Measurements from ENCODE around the gene ABLIM1.

Gene ABLIM1

DNA sequence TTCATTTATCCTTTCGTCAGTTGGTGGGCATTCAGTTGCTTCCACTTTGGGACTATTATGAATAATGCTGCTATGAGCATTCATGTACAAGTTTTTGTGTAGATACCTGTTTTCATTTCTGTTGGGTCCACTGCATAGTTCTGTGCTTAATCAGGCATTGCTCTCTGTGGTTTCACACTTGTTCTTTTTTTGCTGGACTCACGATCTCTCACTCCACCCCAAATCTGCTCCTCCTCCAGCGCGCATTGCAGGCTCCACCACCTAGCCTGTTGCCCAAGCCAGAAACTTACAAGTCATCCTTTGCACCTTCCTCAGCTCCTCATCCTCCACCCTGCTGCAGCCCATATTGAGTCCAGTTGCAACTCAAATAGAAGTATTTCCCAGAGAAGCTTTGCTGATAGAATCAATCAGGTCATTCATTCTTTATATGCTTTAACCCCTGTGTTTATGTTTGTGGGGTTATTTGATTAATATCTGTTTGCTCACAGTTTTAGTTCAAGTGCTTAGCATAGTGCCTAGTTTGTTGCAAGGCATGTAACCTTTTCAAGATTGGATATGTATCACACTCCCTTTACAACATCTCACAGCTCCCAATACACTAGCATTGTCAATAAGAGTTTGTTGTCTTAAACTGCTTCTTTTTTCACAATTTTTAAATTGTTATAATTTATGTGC lies 237.1 kb downstream of the ABLIM1 start:
- TF ChIP-seq GATA2 (IDR thresholded peaks at IDR 0.05; ENCODE audit: low read depth, low read length) (no peak), GATA3 (IDR thresholded peaks at IDR 0.05; ENCODE audit: low read depth, low read length) (no peak)

DNA sequence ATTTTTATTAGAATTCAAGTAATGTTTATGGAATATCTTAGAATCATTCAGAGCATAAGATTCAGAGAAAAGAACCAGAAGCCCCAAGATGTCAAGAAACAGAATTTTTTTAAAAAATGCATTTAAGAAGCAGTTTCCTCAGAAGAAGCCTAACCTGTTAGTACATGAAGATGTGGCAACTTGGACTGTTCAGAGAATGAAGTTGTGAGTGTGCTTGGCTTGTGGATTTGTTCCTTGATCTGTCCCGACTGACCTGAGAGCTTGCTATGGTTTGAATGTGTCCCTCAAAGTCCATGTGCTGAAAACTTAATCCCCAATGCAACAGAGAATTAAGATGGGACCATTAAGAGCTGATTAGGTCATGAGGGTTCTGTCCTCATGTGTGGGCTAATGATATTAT lies 240.0 kb downstream of the ABLIM1 start:
- TF ChIP-seq GATA3 (IDR thresholded peaks at IDR 0.05; ENCODE audit: low read depth, low read length) (no peak), GATA2 (IDR thresholded peaks at IDR 0.05; ENCODE audit: low read depth, low read length) (no peak)

DNA sequence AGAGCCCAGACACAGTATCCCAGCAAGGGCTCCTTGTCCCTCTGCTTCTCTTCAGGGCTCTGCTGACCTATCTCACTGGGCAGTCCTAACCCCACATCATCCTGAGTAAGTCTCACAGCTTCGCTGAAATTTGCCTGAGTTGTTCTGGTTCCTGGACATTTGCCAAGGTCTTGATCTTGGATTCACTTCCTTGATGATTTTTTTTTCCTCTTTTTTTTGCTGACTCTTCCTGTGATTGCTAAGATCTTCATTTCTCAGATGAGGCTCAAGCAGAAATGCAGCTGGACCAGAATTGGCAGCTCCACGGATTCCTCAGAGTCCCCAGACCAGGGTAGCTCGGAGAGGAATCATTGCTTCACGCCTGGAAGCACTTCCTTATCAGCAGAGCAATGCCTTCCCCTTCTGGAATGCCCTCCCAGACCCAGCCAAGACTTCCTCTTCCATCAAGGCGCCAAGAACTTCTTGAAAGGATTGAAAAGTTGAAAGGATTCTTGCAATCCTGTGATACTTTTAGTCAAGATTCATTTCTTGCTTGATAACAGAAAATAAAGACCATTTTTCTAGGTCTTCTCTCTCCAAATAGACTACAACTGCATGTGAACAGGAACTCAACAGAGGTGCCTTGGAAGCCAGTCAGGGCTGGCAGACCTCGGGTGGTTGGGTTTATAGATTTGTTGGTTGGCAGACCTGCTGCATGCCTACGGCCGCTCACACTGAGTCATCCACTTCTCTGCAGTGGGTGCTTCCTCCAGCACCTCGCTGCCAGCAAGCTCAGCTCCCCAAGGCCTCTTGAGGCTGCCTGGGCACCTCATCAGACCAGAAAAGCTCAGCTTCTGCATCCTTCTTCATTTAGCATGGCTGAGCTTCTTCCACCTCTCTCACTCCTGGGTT lies 244.9 kb downstream of the ABLIM1 start:
- TF ChIP-seq GATA3 (IDR thresholded peaks at IDR 0.05; ENCODE audit: low read depth, low read length) (no peak), GATA2 (IDR thresholded peaks at IDR 0.05; ENCODE audit: low read depth, low read length) (no peak)

DNA sequence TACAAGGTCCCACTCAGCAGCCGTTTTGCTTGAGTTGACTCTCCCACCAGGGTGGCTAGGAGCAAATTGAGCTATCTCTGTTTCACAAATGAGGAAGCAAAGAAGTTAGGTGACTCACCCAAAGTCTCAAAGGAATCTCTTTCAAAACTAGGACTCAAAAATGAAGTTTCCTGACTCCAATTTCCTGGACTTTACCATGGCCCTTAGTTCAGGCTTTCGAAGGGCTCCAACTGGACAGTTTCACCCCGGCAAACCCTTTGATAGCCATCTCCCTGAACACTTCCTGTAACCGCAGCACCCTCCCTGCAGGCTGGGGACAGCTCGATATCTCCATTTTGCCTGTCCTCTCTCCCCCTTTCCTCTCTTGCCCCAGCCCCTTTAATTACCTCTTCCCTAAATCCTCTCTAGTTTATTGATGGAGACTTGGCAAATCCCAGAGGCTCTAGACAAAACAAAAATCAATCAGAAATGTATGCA lies 249.1 kb downstream of the ABLIM1 start:
- no peak for TF ChIP-seq GATA3 (IDR thresholded peaks at IDR 0.05; ENCODE audit: low read depth, low read length)
- TF ChIP-seq GATA2 (IDR thresholded peaks at IDR 0.05; ENCODE audit: low read depth, low read length), result peak; percentile 62

DNA sequence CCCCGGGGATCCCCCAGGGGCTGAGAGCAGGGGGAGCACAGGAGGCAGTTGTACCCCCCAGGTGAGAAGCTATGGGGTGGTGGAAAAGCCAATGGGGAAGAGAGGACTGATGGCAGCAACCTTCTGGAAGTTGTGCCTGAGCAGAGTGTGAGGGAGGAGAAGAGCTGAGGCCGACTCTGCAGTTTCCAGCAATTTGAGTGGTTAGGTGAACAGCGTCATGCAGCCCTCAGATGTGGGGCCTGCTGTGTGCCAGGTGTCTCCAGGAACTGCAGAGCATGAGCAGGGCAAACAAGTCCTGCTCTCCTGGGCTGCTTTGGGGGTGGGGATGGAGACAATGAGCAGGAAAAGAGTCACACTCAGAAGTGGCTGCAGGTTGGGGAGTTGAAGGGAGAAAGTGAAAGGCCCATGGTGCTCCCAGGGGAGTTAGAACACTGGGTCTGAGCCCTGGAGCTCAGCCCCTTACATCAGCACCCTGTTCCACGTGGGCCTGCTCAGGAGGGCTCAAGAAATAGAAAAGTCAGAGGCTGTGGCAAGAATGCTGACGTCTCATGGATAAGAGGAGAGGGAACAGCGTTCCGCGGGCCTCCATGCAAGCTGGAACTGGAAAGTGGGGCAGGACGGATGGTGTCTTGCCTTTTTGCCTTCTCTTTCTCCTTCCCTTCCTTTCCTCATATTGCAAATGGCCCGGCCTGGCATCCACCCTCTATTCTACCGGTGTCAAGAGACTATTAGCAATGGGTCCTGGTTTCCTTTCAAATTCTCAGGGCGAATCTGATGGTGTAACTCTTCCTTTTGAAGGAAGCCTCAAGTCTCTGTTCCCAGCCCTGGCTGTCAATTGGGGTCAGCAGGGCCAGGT lies 249.7 kb downstream of the ABLIM1 start:
- no peak for TF ChIP-seq GATA3 (IDR thresholded peaks at IDR 0.05; ENCODE audit: low read depth, low read length)
- no peak for TF ChIP-seq GATA2 (IDR thresholded peaks at IDR 0.05; ENCODE audit: low read depth, low read length)

DNA sequence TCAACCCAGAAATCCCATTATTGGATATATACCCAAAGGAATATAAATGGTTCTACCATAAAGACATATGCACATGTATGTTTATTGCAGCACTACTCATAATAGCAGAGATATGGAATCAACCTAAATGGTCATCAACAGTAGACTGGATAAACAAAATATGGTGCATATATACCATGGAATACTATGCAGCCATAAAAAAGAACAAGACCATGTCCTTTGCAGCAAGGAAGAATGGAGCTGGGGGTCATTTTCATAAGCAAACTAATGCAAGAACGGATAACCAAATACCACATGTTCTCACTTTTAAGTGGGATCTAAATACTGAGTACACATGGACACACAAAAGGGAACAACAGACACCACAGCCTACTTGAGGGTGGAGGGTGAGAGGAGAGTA lies 251.6 kb downstream of the ABLIM1 start:
- TF ChIP-seq GATA3 (IDR thresholded peaks at IDR 0.05; ENCODE audit: low read depth, low read length), result no peak
- no peak for TF ChIP-seq GATA2 (IDR thresholded peaks at IDR 0.05; ENCODE audit: low read depth, low read length)

DNA sequence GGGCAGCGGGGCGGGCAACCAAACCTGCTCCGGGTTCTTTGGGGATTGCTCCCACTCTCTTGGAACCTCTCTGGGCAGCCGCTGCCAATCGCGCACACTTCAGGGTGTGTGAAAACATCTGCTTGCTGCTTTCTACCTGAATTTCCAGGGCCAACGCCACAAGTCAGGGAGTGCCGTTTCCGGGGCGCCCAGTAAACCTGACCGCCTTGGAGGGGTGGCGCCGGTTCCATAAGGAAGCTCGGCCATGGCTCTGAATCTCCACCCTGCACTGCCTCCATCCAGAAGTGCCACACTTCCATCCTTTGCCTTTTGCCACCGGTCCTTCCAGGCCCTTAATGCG lies 253.1 kb downstream of the ABLIM1 start:
- no peak for TF ChIP-seq GATA2 (IDR thresholded peaks at IDR 0.05; ENCODE audit: low read depth, low read length)
- no peak for TF ChIP-seq GATA3 (IDR thresholded peaks at IDR 0.05; ENCODE audit: low read depth, low read length)

DNA sequence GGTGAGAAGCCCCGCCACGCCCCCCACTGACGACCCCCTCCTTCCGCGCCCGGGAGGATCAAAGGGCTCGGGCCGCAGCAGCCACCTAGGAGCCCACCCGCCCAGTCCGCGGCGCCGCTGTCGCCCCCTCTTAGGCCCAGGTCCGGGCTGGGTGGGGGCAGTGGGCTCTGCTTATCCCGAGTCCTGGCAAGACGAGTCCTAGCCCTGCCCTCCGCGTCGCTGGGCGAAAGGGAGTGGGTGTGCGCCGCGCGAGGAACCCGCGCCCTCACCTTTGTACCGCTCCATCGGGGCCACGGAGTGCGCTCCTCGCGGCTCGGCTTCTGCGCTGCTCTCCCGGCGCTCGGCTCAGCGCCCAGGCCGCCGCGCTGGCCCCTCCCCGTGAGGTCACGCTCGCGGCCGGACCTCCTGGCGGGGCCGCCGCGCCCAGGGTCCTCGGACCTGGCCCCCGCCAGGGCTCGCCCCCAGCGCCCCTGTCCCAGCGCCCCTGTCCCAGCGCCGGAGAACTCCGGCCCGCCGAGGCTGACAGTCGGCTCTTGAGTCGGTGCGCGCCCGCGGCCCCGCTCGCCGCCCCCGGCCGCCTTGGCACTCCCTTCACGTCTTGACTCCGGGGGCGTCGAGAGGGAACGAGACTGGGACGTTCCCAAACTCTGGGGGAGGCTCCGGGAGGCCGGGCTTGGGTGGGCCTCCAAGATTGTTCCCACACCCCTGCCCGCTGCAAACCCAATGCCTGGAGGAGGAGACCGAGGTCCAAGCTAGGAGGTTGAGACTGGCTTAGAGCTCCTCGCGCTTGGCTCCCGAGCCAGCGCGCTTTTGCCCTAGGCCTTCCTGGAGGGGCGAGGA lies 253.7 kb downstream of the ABLIM1 start, which contains the start of gene AFAP1L2:
AFAP1L2 (minus strand) TSS at position 332 of the 840 bp plus-strand sequence; CDS start at position 285, 47 bp downstream.
- TF ChIP-seq GATA3 (IDR thresholded peaks at IDR 0.05; ENCODE audit: low read depth, low read length), result no peak
- TF ChIP-seq GATA2 (IDR thresholded peaks at IDR 0.05; ENCODE audit: low read depth, low read length), result no peak

DNA sequence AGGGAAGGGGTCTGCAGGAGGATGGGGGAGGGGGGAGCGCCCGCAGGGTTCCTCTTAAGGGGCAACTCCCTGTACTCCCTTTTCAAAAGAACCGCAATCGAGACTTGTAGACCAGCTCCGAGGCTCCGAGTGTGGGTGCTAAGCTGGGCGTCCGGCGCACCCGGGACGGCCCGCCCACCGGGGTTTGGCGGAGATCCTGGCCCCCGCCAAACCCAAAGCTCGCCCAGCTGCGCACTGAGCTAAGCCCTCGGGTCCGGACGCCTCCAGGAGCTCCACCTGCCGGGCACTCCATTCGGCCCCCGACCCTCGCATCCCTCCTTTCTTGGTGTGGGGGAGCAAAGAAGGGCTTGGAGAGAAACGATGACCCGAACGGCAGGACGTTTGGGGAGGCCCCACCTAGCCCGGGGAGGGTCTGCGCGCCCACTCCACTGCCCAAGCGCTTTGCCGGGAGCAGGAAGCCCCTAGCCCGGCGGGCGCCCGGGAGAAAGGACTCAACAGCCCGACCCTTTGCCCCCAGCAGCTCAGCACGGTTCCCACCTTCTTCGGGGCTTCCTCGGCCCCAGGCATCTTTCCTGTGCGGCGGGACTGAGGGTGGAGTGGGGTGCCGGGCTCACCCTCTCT lies 254.4 kb downstream of the ABLIM1 start:
- no peak for TF ChIP-seq GATA2 (IDR thresholded peaks at IDR 0.05; ENCODE audit: low read depth, low read length)
- TF ChIP-seq GATA3 (IDR thresholded peaks at IDR 0.05; ENCODE audit: low read depth, low read length), result no peak

DNA sequence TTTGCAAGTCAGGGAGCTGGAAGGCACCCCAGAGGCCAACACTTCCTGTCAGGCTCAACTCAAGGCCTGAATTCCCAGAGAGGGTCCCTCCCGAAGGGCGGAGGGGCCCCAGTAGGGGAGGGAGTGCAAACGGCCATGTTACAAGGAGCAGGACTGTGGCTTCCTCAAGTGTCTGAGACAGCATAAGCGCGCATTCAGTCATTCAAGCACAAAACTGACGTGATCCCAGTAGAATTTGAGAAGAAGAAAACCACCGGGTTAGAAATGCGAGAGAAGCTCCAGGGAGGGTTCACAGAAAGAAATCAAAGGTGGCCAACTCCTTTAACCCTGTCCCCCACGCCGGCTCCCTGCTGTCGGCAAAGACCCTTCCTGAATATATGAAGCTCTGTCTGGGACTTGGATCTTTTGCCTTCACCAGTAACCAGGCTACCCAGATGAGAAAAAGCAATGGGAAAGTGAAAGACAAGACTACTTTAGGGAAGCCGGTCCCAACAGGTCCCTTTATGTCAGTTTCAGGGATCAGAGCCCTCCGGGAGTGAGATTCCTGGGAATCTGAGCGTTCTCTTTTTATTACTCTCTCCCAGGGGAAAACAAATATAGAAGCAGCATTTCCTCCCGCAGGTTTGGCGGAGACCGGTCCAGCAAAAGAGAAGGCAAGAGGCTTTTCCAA lies 255.1 kb downstream of the ABLIM1 start:
- TF ChIP-seq GATA2 (IDR thresholded peaks at IDR 0.05; ENCODE audit: low read depth, low read length), result no peak
- TF ChIP-seq GATA3 (IDR thresholded peaks at IDR 0.05; ENCODE audit: low read depth, low read length), result no peak

DNA sequence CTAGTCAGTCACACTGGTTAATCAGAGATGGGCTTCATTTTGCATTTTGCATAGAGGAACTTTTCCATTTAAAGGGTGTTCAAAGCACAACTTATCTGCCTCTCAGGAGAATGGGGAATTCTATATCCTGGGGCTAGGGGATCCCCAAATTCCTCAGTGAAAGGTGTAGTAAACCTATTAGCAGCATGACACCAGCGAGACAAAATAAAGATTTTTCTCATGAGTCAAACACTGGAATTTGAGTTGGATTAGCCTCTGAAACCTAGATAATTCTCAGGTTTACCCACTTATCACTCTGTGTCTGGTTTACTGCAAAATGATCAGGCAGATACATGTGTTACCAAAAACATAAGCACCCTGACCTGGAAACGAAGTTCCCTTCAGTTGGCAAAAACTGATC lies 255.8 kb downstream of the ABLIM1 start:
- TF ChIP-seq GATA2 (IDR thresholded peaks at IDR 0.05; ENCODE audit: low read depth, low read length) (no peak), GATA3 (IDR thresholded peaks at IDR 0.05; ENCODE audit: low read depth, low read length) (no peak)

DNA sequence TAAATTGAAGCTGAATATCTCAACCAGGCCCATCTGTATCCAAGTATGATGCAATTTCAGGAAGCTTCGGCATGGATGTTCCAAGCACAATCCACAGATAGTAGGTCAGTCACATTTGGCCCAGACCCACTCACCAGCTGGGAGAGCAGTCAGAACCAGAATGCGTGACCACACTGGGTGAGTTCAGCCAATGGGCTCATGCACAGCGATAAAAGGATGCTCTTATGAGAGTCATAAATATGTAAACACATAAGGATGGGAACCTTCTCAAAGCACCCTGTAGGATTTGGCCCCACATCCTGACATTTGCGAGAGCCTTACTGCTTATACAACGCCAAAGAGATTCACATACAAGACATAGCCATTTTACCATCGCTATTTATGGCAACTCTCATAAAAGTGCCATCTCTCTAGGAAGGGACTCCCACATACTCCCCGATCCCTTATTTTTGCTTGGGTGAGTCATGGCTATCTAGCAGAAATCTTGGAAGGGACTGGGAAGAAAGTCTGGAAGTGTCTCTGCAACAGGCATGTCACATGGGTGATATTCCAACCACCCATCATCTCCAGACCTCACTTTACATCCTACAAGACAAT lies 256.8 kb downstream of the ABLIM1 start:
- TF ChIP-seq GATA3 (IDR thresholded peaks at IDR 0.05; ENCODE audit: low read depth, low read length) (no peak), GATA2 (IDR thresholded peaks at IDR 0.05; ENCODE audit: low read depth, low read length) (no peak)
